K562 (cell line): Measurements from ENCODE around the gene RNF4. TPM values are rescaled to one million over a fixed set of nuclear protein-coding genes. Genes with fewer than 3 reads are reported as not detected.

Experiments used
- ATAC-seq: fragments of 200-7000 bp; cut with Tn5 transposase; 3 replicates; pipeline ENCODE4 v1.9.1; 2020; ENCODE audit warnings: moderate library complexity
- BruUV-seq: library from RNA; stranded (reverse); fragments of 400-500 nt; replicated peaks from 2 replicates; lab custom pipeline; 2021; lab: Mats Ljungman, UMichigan
- CTCF ChIA-PET: fragments of 300-600 bp; formaldehyde crosslinking; extraction: SDS; loops from one replicate; lab custom pipeline; 2021; ENCODE audit warnings: low intra/inter-chr PET ratio; lab: Yijun Ruan, JAX
- POLR2A ChIA-PET: fragments of 300-600, 350-650 bp; sonication (Branson Sonifier 250); formaldehyde crosslinking; extraction: SDS; loops from one replicate; lab custom pipeline; 2021; ENCODE audit warnings: antibody characterized with exemption, inconsistent platforms; lab: Yijun Ruan, JAX
- DNase-seq, 4 experiments: peaks; one replicate each; pipeline versions ENCODE4 v3.0.0 to v3.0.0-alpha.2; 2011 to 2018; ENCODE audit warnings: low spot score in 3 of 4, mixed read lengths in 3 of 4; ENCODE audit errors: extremely low read depth in 1 of 4
- FAIRE-seq: peaks from 2 replicates; lab custom pipeline; 2011; peaks lifted over from hg19 to GRCh38; lab: Jason Lieb, UNC
- H2AFZ ChIP-seq: 2 replicates; pipeline ENCODE4 v1.6.0; 2011; ENCODE audit warnings: low read depth, low read length, control low read depth, inconsistent platforms
- H3K27ac ChIP-seq: fragments of 200-600 bp; 3 replicates; pipeline ENCODE4 v1.8.0; 2011; ENCODE audit warnings: low read depth, mild to moderate bottlenecking, control low read depth, inconsistent platforms, low read length, moderate library complexity, mixed read lengths; ENCODE audit errors: extremely low read depth
- H3K27me3 ChIP-seq, 2 experiments: fragments of 300-600 bp in 1 of 2; 2 replicates in 1 of 2; 3 replicates in 1 of 2; pipeline versions ENCODE4 v1.6.0 to v1.8.0; 2011; ENCODE audit warnings: inconsistent platforms in 2 of 2, low read length in 2 of 2, mild to moderate bottlenecking in 1 of 2, mixed read lengths in 1 of 2, moderate library complexity in 1 of 2; ENCODE audit not compliant: control insufficient read depth in 2 of 2, insufficient read depth in 2 of 2
- H3K36me3 ChIP-seq: fragments of 300-600 bp; 3 replicates; pipeline ENCODE4 v1.8.0; 2011; ENCODE audit warnings: mild to moderate bottlenecking, low read length, inconsistent platforms; ENCODE audit not compliant: control insufficient read depth, insufficient read depth
- H3K4me1 ChIP-seq, 2 experiments: fragments of 200-600 bp in 1 of 2; replicated peaks in 1 of 2; 2 replicates in 1 of 2; 3 replicates in 1 of 2; pipeline versions ENCODE4 v1.5.1 to v1.8.0; 2011; ENCODE audit warnings: inconsistent platforms in 2 of 2, low read length in 2 of 2, mild to moderate bottlenecking in 1 of 2, mixed read lengths in 1 of 2, moderate library complexity in 1 of 2; ENCODE audit not compliant: control insufficient read depth in 2 of 2, insufficient read depth in 2 of 2
- H3K4me2 ChIP-seq: 2 replicates; pipeline ENCODE4 v1.6.1; 2011; ENCODE audit warnings: low read length, control low read depth, inconsistent platforms, mixed read lengths; ENCODE audit not compliant: insufficient read depth
- H3K4me3 ChIP-seq: fragments of 200-600 bp; sonication (generic), shearing (Covaris generic); 2 replicates; pipeline ENCODE4 v1.5.1; 2016; ENCODE audit warnings: control low read depth, inconsistent platforms
- H3K79me2 ChIP-seq: fragments of 200-600 bp; 3 replicates; pipeline ENCODE4 v1.8.0; 2011; ENCODE audit warnings: low read length, inconsistent platforms; ENCODE audit not compliant: control insufficient read depth, insufficient read depth
- H3K9ac ChIP-seq, 2 experiments: 2 replicates each; pipeline versions ENCODE4 v1.6.0 to v1.6.1; 2011; ENCODE audit warnings: low read depth in 2 of 2, low read length in 2 of 2, control low read depth in 1 of 2, inconsistent platforms in 1 of 2, mild to moderate bottlenecking in 1 of 2, mixed read lengths in 1 of 2; ENCODE audit not compliant: insufficient read depth in 1 of 2
- H3K9me1 ChIP-seq: one replicate; pipeline ENCODE4 v1.6.0; 2011; ENCODE audit warnings: inconsistent platforms, mild to moderate bottlenecking, low read length, moderate library complexity; ENCODE audit not compliant: control insufficient read depth, insufficient read depth
- H3K9me3 ChIP-seq: replicated peaks from 2 replicates; pipeline ENCODE4 v1.5.1; 2011; ENCODE audit warnings: low read depth, low read length, inconsistent platforms; ENCODE audit not compliant: control insufficient read depth, insufficient read depth
- H4K20me1 ChIP-seq: replicated peaks from 2 replicates; pipeline ENCODE4 v1.6.1; 2011; ENCODE audit warnings: low read length, inconsistent platforms, mixed read lengths; ENCODE audit not compliant: control insufficient read depth, insufficient read depth
- BCLAF1 ChIP-seq, 2 experiments: fragments of 450-650 bp in 1 of 2; IDR thresholded peaks; 2 replicates each; pipeline ENCODE4 v1.6.1; 2011 to 2017; ENCODE audit warnings: low read depth in 2 of 2, antibody characterized with exemption in 1 of 2, borderline replicate concordance in 1 of 2, low read length in 1 of 2, mild to moderate bottlenecking in 1 of 2, mixed read lengths in 1 of 2; ENCODE audit not compliant: control insufficient read depth in 1 of 2
- CREB3 ChIP-seq: fragments of 450-650 bp; conservative IDR thresholded peaks from 2 replicates; pipeline ENCODE4 v1.6.1; 2016; ENCODE audit warnings: missing genetic modification characterization, low read depth, mild to moderate bottlenecking, missing compliant biosample characterization, moderate library complexity
- E2F3 ChIP-seq: fragments of 250-450 bp; sonication (Bioruptor Pico); IDR thresholded peaks from 2 replicates; pipeline ENCODE4 v1.4.0; 2020; ENCODE audit warnings: mild to moderate bottlenecking
- KLF1 ChIP-seq: fragments of 450-650 bp; IDR thresholded peaks from 2 replicates; pipeline ENCODE4 v1.6.1; 2016; ENCODE audit warnings: missing genetic modification characterization, missing compliant biosample characterization
- POLR2H ChIP-seq: IDR thresholded peaks from 2 replicates; pipeline ENCODE4 v1.6.1; 2016; ENCODE audit warnings: missing genetic modification characterization, low read depth, mild to moderate bottlenecking, control low read depth, missing compliant biosample characterization, moderate library complexity
- SFPQ ChIP-seq: fragments of 200-400 bp; formaldehyde crosslinking; IDR thresholded peaks from 2 replicates; pipeline ENCODE4 v1.6.1; 2017; ENCODE audit warnings: mild to moderate bottlenecking, low read depth, low read length, moderate library complexity
- SREBF2 ChIP-seq: sonication (generic); formaldehyde crosslinking; IDR thresholded peaks from 2 replicates; pipeline ENCODE4 v1.4.0; 2020; ENCODE audit warnings: mild to moderate bottlenecking, missing genetic modification reagents
- TAF7 ChIP-seq: fragments of 450-650 bp; IDR thresholded peaks from 2 replicates; pipeline ENCODE4 v1.6.1; 2016; ENCODE audit warnings: missing genetic modification characterization, missing compliant biosample characterization
- TCF7L2 ChIP-seq: fragments of 150-350 bp; IDR thresholded peaks from 2 replicates; pipeline ENCODE4 v1.6.1; 2016; ENCODE audit warnings: low read depth, mild to moderate bottlenecking, low read length, moderate library complexity
- ZNF766 ChIP-seq: fragments of 200-800 bp; sonication (Bioruptor generic); conservative IDR thresholded peaks from 2 replicates; pipeline ENCODE4 v1.6.1; 2016; ENCODE audit warnings: missing genetic modification characterization, missing compliant biosample characterization
- WGBS: fragments of 100-300 bp; shearing (Covaris generic); methylation state at CpG from one replicate; pipeline ENCODE4 v1.1.6; 2016; ENCODE audit warnings: low coverage, mixed read lengths; ENCODE audit not compliant: insufficient coverage; ENCODE audit errors: missing lambda C conversion rate; 5-methylcytosine and 5-hydroxymethylcytosine counted together
- in situ Hi-C: fragments of 300-500 bp; cut with MboI; formaldehyde crosslinking; loops from 4 replicates; pipeline ENCODE4 v1.15.0; 2018; ENCODE audit warnings: inconsistent platforms, mixed read lengths
- intact Hi-C: fragments of 100-400 bp; cut with micrococcal nuclease; formaldehyde crosslinking; loops from 2 replicates; pipeline ENCODE4 v1.14.2; 2022
- polyA plus RNA-seq, 8 experiments: library from polyadenylated mRNA; depleted of rRNA in 4 of 8; stranded (reverse) in 5 of 8; unstranded in 3 of 8; fragments of >200 nt; fragmentation: Nextera tagmentation in 2 of 8; fragmentation: Illumina TruSeq in 1 of 8; extraction: Ambion mirVana in 2 of 8; extraction: Trizol in 1 of 8; gene quantifications; 2 replicates each; pipeline versions ENCODE4 v1.2.1 to v1.2.3, GENCODE V29; 2011 to 2014; ENCODE audit warnings: inconsistent platforms in 1 of 8, missing spikeins in 1 of 8
- total RNA-seq, 7 experiments: library from RNA; depleted of rRNA in 6 of 7; stranded (reverse); fragments of >200 nt in 6 of 7; fragmentation: Illumina TruSeq in 2 of 7; extraction: Trizol in 2 of 7; gene quantifications; 2 replicates each; pipeline versions ENCODE4 v1.2.1 to v1.2.3, GENCODE V29; 2011 to 2021; ENCODE audit warnings: low replicate concordance in 1 of 7

The RNF4 gene
- total and polyA plus RNA-seq, 9 of the 15 experiments (the other 6 are each of a cell fraction or from before 2014, with no cell fraction given): 19.2 to 59.3 (median 44.8) TPM

GRCh38 chr4:2423066-2423465, 45.8 kb upstream of the RNF4 start:
- DNase-seq (no peak), ATAC-seq (no peak), FAIRE-seq (no peak)
- Histone ChIP-seq H3K27me3 (no peaks in the 10 kb centered on the region; a peak in 1 of 5 replicates), H4K20me1 (no peaks in the 10 kb centered on the region), H3K79me2 (peaks cover 3% of the 10 kb centered on the region; the same call in 1 of the 3 replicates), H2AFZ (no peak overlapping the region), H3K36me3 (no peaks in the 10 kb centered on the region), H3K9me1 (no peaks in the 10 kb centered on the region), H3K9me3 (no peaks in the 10 kb centered on the region), H3K4me2 (no peak overlapping the region), H3K27ac (no peak overlapping the region), H3K4me1 (peaks cover 13 to 55% of the 10 kb centered on the region in 2 experiments), H3K9ac (peak overlapping the region in 1 of 2 experiments; percentile 50; a peak in 2 of 4 replicates), H3K4me3 (no peak overlapping the region)
- ChIA-PET POLR2A (interaction anchor here (0.6 kb wide), 1 partner anchor 47 kb away, joined by 3 read pairs; no protein-coding TSS in a partner anchor), CTCF (no interaction called here)
- no peak for TF ChIP-seq E2F3 (CRISPR knock-in tag)
- TF ChIP-seq BCLAF1 (IDR thresholded peaks at IDR 0.05; ENCODE audit: borderline replicate concordance in 1 of 2, control insufficient read depth in 1 of 2, low read depth in 2 of 2, low read length in 1 of 2): no peak
- no peak for TF ChIP-seq SREBF2 (CRISPR knock-in tag)
- TF ChIP-seq CREB3: no peak
- no peak for TF ChIP-seq KLF1 (tag)
- no peak for TF ChIP-seq TAF7 (tag)
- no peak for TF ChIP-seq ZNF766 (CRISPR knock-in tag)
- no peak for TF ChIP-seq SFPQ
- TF ChIP-seq POLR2H (tag): no peak
- TF ChIP-seq TCF7L2: no peak
- in situ Hi-C loops (no loop called here), intact Hi-C loops (no loop called here)
- 53% methylated on average over 4 of the region's 4 CpGs for WGBS
- no TSS peak for BruUV-seq
